GM23338 (cell line): Measurements from ENCODE around the gene ZNF394.

Source experiments
- EZH2 ChIP-seq: fragments of 200-600 bp; sonication (generic); IDR thresholded peaks from one replicate; pipeline ENCODE4 v1.8.0; 2017; ENCODE audit warnings: antibody characterized with exemption, mild to moderate bottlenecking, low read depth; ENCODE audit not compliant: unreplicated experiment
- EZH2phosphoT487 ChIP-seq: fragments of 200-600 bp; sonication (generic); IDR thresholded peaks from one replicate; pipeline ENCODE4 v1.8.1; 2018; ENCODE audit warnings: antibody characterized with exemption; ENCODE audit not compliant: unreplicated experiment
- ZNF331 ChIP-seq: fragments of 250-450 bp; sonication (Bioruptor Pico); IDR thresholded peaks from 2 replicates; pipeline ENCODE4 v1.5.0; 2020; ENCODE audit warnings: low read depth, mild to moderate bottlenecking, moderate library complexity
- TF ChIP-seq, protein P1 (sequence below), 2 experiments: fragments of 200-600 bp in 1 of 2; sonication (generic) in 1 of 2; conservative IDR thresholded peaks; 2 replicates each; pipeline versions ENCODE4 v1.5.1 to v1.6.1; 2016 to 2017; ENCODE audit warnings: antibody characterized with exemption in 2 of 2, low read depth in 2 of 2, mild to moderate bottlenecking in 2 of 2, moderate library complexity in 1 of 2
- TF ChIP-seq, protein P2 (sequence below): IDR thresholded peaks from one replicate; pipeline ENCODE4 v1.6.1; 2018; ENCODE audit warnings: antibody characterized with exemption; ENCODE audit not compliant: unreplicated experiment

DNA sequence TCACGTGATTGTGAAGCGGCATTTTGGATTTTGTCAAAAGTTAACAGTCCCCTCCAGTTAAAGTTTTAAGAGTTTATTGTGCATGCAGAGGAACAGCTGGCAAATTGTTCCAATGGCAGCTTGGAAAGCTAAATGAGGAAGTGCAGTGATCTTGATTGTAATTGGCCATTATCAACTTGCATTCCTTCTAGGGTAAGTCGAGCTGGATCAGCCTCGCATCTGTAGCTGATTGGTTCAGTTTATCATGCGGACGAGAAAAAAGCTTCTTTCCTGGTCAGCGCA, 26.8 kb downstream of the ZNF394 start:
- TF ChIP-seq EZH2 (no peak), EZH2phosphoT487 (no peak), ZNF331 (CRISPR knock-in tag) (no peak)
- TF ChIP-seq, protein P1, sequence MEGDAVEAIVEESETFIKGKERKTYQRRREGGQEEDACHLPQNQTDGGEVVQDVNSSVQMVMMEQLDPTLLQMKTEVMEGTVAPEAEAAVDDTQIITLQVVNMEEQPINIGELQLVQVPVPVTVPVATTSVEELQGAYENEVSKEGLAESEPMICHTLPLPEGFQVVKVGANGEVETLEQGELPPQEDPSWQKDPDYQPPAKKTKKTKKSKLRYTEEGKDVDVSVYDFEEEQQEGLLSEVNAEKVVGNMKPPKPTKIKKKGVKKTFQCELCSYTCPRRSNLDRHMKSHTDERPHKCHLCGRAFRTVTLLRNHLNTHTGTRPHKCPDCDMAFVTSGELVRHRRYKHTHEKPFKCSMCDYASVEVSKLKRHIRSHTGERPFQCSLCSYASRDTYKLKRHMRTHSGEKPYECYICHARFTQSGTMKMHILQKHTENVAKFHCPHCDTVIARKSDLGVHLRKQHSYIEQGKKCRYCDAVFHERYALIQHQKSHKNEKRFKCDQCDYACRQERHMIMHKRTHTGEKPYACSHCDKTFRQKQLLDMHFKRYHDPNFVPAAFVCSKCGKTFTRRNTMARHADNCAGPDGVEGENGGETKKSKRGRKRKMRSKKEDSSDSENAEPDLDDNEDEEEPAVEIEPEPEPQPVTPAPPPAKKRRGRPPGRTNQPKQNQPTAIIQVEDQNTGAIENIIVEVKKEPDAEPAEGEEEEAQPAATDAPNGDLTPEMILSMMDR (conservative IDR thresholded peaks at IDR 0.05; ENCODE audit: low read depth in 2 of 2) = no peak
- TF ChIP-seq, protein P2, sequence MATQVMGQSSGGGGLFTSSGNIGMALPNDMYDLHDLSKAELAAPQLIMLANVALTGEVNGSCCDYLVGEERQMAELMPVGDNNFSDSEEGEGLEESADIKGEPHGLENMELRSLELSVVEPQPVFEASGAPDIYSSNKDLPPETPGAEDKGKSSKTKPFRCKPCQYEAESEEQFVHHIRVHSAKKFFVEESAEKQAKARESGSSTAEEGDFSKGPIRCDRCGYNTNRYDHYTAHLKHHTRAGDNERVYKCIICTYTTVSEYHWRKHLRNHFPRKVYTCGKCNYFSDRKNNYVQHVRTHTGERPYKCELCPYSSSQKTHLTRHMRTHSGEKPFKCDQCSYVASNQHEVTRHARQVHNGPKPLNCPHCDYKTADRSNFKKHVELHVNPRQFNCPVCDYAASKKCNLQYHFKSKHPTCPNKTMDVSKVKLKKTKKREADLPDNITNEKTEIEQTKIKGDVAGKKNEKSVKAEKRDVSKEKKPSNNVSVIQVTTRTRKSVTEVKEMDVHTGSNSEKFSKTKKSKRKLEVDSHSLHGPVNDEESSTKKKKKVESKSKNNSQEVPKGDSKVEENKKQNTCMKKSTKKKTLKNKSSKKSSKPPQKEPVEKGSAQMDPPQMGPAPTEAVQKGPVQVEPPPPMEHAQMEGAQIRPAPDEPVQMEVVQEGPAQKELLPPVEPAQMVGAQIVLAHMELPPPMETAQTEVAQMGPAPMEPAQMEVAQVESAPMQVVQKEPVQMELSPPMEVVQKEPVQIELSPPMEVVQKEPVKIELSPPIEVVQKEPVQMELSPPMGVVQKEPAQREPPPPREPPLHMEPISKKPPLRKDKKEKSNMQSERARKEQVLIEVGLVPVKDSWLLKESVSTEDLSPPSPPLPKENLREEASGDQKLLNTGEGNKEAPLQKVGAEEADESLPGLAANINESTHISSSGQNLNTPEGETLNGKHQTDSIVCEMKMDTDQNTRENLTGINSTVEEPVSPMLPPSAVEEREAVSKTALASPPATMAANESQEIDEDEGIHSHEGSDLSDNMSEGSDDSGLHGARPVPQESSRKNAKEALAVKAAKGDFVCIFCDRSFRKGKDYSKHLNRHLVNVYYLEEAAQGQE = no peak
